Stimulated activated CD8-positive, alpha-beta memory T cell treated with anti-CD3 and anti-CD28 coated beads, Interleukin-7, amount 100 ng/mL, for 48 hours (primary cell): Measurements from ENCODE around the gene DHRS2.
"Not testable (repeated sequence)": the region's sequence is repeated elsewhere in the genome, so short reads cannot be mapped to it uniquely, and the experiment has no call there.

Experiments used
- DNase-seq, 2 donors: peaks; one replicate each; pipeline ENCODE4 v3.0.0-alpha.2; 2020; ENCODE audit warnings: low read depth in 1 of 2; ENCODE audit errors: extremely low read depth in 1 of 2

Gene DHRS2

GRCh38 chr14:23636317-23637211 lies at the start of gene DHRS2:
Gene DHRS2, plus strand, starts transcription at chr14:23636364. Its CDS starts 2,501 bp downstream, at chr14:23638865.
- no peak for DNase-seq

GRCh38 chr14:23588884-23589598 lies 47.1 kb upstream of the DHRS2 start:
- DNase-seq = peak; percentile 55 to 78

GRCh38 chr14:23589606-23590005 lies 46.6 kb upstream of the DHRS2 start:
- DNase-seq = no peak

GRCh38 chr14:23590198-23590597 lies 46.0 kb upstream of the DHRS2 start:
- DNase-seq = no peak

GRCh38 chr14:23594191-23594590 lies 42.0 kb upstream of the DHRS2 start:
- DNase-seq = not testable (repeated sequence)

GRCh38 chr14:23600322-23600707 lies 35.8 kb upstream of the DHRS2 start:
- DNase-seq = no peak

- DNase-seq = no peak
These were observed 35.4 kb upstream of the DHRS2 start for GRCh38 chr14:23600806-23601205.

GRCh38 chr14:23601424-23601823 lies 34.7 kb upstream of the DHRS2 start:
- no peak for DNase-seq

GRCh38 chr14:23601845-23602180 lies 34.4 kb upstream of the DHRS2 start:
- no peak for DNase-seq

- no peak for DNase-seq
These were observed 33.7 kb upstream of the DHRS2 start for GRCh38 chr14:23602181-23603095.

GRCh38 chr14:23603103-23603502 lies 33.1 kb upstream of the DHRS2 start:
- no peak for DNase-seq

GRCh38 chr14:23604148-23604547 lies 32.0 kb upstream of the DHRS2 start:
- no peak for DNase-seq

GRCh38 chr14:23604675-23605170 lies 31.4 kb upstream of the DHRS2 start:
- no peak for DNase-seq

- peak in 1 of 2 donors; percentile 33 for DNase-seq
These were observed 30.1 kb upstream of the DHRS2 start for GRCh38 chr14:23605931-23606585.

- DNase-seq = no peak
These were observed 27.7 kb upstream of the DHRS2 start for GRCh38 chr14:23608454-23608853.

GRCh38 chr14:23609001-23609400 lies 27.2 kb upstream of the DHRS2 start:
- no peak for DNase-seq

- DNase-seq = not testable (repeated sequence)
These were observed 26.6 kb upstream of the DHRS2 start for GRCh38 chr14:23609411-23610089.

GRCh38 chr14:23610090-23610814 lies 25.9 kb upstream of the DHRS2 start:
- no peak for DNase-seq

- DNase-seq = no peak
These were observed 25.3 kb upstream of the DHRS2 start for GRCh38 chr14:23610815-23611289.
